ACC112 (cell line): ENCODE data around the gene DNAJB8.

Source experiments
- H2AFZ ChIP-seq: fragments of 200-600 bp; sonication (generic); one replicate; pipeline ENCODE4 v1.6.0; 2017; ENCODE audit warnings: antibody characterized with exemption, low read length; ENCODE audit not compliant: unreplicated experiment
- H3K27ac ChIP-seq: fragments of 200-600 bp; sonication (generic); 2 replicates; pipeline ENCODE4 v1.5.1; 2014; ENCODE audit warnings: low read depth, mild to moderate bottlenecking, antibody characterized with exemption, low read length, moderate library complexity
- H3K27me3 ChIP-seq: fragments of 200-600 bp; sonication (generic); 2 replicates; pipeline ENCODE4 v1.6.1; 2014; ENCODE audit warnings: mild to moderate bottlenecking, antibody characterized with exemption, low read length, moderate library complexity, mixed read lengths; ENCODE audit not compliant: insufficient read depth
- H3K36me3 ChIP-seq: fragments of 200-600 bp; sonication (generic); 2 replicates; pipeline ENCODE4 v1.6.1; 2016; ENCODE audit warnings: mild to moderate bottlenecking, antibody characterized with exemption, low read length, moderate library complexity, mixed read lengths; ENCODE audit not compliant: insufficient read depth
- H3K4me1 ChIP-seq: fragments of 200-600 bp; sonication (generic); one replicate; pipeline ENCODE4 v1.6.1; 2016; ENCODE audit warnings: low read length, mixed read lengths; ENCODE audit not compliant: insufficient read depth, unreplicated experiment, control insufficient read depth
- H3K4me3 ChIP-seq: fragments of 200-600 bp; sonication (generic); 2 replicates; pipeline ENCODE4 v1.5.1; 2014; ENCODE audit warnings: mild to moderate bottlenecking, low read depth, low read length
- H3K79me2 ChIP-seq: fragments of 200-600 bp; sonication (generic); one replicate; pipeline ENCODE4 v1.6.0; 2016; ENCODE audit warnings: low read length; ENCODE audit not compliant: control insufficient read depth, unreplicated experiment, insufficient read depth

The DNAJB8 gene

DNA sequence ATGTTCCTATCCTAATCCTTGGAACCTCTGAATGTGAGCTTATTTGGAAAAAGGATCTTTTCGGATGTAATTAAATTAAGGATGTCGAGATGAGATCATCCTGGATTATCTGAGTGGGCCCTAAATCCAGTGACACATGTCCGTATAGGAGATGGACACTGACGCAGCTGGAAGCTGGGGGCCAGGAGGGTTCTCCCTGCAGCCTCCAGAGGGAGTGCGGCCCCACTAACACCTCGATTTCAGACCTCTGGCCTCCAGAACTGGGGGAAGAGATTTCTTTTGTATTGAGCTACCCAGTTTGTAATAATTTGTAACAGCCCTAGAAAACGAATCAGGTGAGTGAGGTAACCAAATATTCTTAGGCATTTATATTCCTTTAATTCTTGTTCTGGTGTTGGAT, 2.5 kb downstream of the DNAJB8 start:
- Histone ChIP-seq H3K27ac (no peak overlapping the region), H3K4me1 (no peaks in the 10 kb centered on the region), H3K27me3 (peaks cover 32% of the 10 kb centered on the region), H3K79me2 (no peaks in the 10 kb centered on the region), H3K36me3 (no peaks in the 10 kb centered on the region), H3K4me3 (no peak overlapping the region), H2AFZ (no peak overlapping the region)

DNA sequence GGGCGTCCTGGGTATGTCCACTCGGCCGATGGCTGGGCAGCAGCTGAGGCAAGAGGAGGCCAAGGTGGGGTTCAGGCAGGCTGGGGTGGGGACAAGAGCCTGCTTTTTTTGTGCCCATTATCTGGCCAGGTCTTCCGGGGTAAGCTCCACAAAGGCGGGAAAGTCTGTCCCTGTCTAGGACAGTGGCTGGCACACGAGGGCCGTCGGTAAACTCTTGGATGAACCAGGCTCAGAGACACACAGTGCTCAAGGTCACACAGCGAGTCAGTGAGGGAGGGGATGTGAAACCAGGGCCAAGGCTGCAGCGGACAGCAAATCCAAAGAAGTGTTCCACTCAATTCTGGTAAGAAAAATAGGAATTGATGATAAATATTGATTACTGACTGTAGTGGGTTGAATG, 2.9 kb downstream of the DNAJB8 start:
- no peaks in the 10 kb centered on the region for H3K36me3 ChIP-seq
- H2AFZ ChIP-seq: no peak overlapping the region
- H3K4me3 ChIP-seq: no peak overlapping the region
- H3K79me2 ChIP-seq: no peaks in the 10 kb centered on the region
- H3K4me1 ChIP-seq: no peaks in the 10 kb centered on the region
- no peak overlapping the region for H3K27ac ChIP-seq
- H3K27me3 ChIP-seq: peaks cover 32% of the 10 kb centered on the region

DNA sequence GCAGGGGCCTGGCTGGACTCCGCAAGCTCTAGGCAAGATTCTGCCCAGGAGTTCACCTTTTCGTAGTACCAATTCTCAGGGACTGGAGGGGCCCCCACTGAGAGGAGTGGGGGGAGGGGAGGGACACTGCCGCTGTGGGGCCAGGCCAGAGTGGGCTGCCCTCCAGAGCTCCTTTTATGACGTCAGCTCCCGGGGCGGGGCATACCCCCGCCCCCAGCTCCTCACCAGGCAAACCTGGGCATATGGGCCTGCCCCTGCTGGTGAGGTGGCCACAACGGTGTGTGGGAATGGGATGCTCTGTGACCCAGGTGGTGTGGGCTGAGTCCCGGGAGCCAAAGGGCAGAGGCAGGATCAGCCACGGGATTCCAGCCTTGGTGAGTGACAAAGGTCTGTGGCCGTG, 3.3 kb downstream of the DNAJB8 start:
- no peaks in the 10 kb centered on the region for H3K36me3 ChIP-seq
- no peak overlapping the region for H3K4me3 ChIP-seq
- H3K79me2 ChIP-seq: no peaks in the 10 kb centered on the region
- peaks cover 29% of the 10 kb centered on the region for H3K27me3 ChIP-seq
- H3K27ac ChIP-seq: no peak overlapping the region
- no peaks in the 10 kb centered on the region for H3K4me1 ChIP-seq
- no peak overlapping the region for H2AFZ ChIP-seq

- no peaks in the 10 kb centered on the region for H3K4me1 ChIP-seq
- H3K27me3 ChIP-seq: peaks cover 25% of the 10 kb centered on the region
- no peak overlapping the region for H3K4me3 ChIP-seq
- H3K79me2 ChIP-seq: no peaks in the 10 kb centered on the region
- H3K36me3 ChIP-seq: no peaks in the 10 kb centered on the region
- H3K27ac ChIP-seq: no peak overlapping the region
- no peak overlapping the region for H2AFZ ChIP-seq
Measured at GRCh38 chr3:128462931-128463330, 3.8 kb downstream of the DNAJB8 start.

DNA sequence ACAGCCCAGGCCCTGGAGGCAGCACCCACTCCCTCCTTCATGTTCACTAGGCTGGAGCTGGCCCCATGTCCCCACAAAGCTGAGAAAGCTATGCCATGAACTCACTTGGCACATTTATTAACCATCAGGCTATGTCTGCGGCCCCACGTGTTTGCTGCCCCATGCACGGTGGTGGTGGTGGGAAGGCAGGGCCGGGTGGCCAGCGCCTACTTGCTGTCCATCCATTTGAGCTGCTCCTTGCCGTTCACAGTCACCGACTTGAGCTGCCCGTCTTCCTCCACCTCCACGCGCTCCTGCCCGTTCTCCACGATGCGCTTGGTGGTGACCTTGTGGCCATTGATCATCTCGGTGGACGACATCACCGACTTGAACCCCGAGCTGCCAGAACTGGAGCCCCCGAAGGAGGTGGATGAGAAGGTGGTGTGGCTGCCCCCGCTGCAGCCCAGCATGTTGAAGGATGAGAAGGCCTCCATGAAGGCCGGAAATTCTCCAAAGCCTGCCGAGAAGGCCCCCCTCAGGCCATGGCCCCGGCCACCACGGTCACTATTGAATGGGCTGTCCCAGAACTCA, 4.3 kb downstream of the DNAJB8 start:
- Histone ChIP-seq H3K36me3 (no peaks in the 10 kb centered on the region), H3K79me2 (no peaks in the 10 kb centered on the region), H3K27ac (no peak overlapping the region), H2AFZ (no peak overlapping the region), H3K27me3 (peaks cover 25% of the 10 kb centered on the region), H3K4me3 (no peak overlapping the region), H3K4me1 (no peaks in the 10 kb centered on the region)

DNA sequence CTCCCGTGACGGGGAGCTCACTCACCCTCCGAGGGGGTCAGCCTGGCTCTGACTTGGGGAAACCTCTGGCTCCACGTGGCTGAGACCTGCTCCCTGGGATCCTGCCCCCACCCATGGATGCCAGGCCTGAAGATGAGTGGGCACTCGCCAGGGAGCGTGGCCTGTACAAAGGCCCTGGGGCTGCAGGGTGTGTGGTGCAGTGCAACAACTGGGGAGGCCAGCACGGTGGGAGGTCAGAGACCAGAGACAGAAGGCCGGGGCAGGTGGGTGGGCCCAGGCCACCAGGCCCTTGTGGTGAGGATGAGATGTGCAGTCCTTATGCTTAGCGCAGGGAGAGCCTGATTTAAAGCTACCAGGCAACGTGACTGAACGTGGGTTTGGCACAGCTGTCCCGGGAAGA, 5.0 kb downstream of the DNAJB8 start:
- Histone ChIP-seq H2AFZ (no peak overlapping the region), H3K27me3 (peaks cover 24% of the 10 kb centered on the region), H3K4me1 (no peaks in the 10 kb centered on the region), H3K79me2 (no peaks in the 10 kb centered on the region), H3K36me3 (no peaks in the 10 kb centered on the region), H3K27ac (no peak overlapping the region), H3K4me3 (no peak overlapping the region)

GRCh38 chr3:128459461-128459820, 7.2 kb downstream of the DNAJB8 start:
- H2AFZ ChIP-seq: no peak overlapping the region
- H3K79me2 ChIP-seq: no peaks in the 10 kb centered on the region
- no peaks in the 10 kb centered on the region for H3K4me1 ChIP-seq
- no peak overlapping the region for H3K27ac ChIP-seq
- H3K4me3 ChIP-seq: no peak overlapping the region
- no peaks in the 10 kb centered on the region for H3K36me3 ChIP-seq
- H3K27me3 ChIP-seq: peaks cover 24% of the 10 kb centered on the region

- no peaks in the 10 kb centered on the region for H3K4me1 ChIP-seq
- no peaks in the 10 kb centered on the region for H3K79me2 ChIP-seq
- H3K4me3 ChIP-seq: no peak overlapping the region
- peaks cover 30% of the 10 kb centered on the region for H3K27me3 ChIP-seq
- H2AFZ ChIP-seq: no peak overlapping the region
- H3K27ac ChIP-seq: no peak overlapping the region
- H3K36me3 ChIP-seq: no peaks in the 10 kb centered on the region
Measured at GRCh38 chr3:128458746-128459460, 7.8 kb downstream of the DNAJB8 start.

DNA sequence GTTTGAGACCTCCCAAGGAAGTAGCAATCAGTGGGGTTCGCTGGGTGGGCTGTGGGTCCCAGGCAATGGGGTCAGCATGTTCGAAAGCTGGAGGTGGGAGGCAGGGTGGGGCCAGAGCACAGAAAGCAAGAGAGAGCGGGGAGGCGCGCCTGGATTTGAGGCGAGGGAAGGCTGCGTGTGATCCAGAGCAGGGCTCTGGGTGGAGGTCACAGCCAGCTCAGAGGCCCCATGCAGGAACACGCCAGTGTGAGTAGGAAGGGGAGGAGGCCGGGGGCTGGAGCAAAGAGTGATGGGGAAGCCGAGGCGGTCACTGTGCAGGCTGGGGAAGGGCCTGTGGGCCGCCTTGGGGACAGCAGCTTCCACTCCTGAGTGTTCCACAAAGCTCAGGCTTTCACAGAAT, 8.8 kb downstream of the DNAJB8 start:
- Histone ChIP-seq H3K4me1 (no peaks in the 10 kb centered on the region), H2AFZ (no peak overlapping the region), H3K36me3 (no peaks in the 10 kb centered on the region), H3K27ac (no peak overlapping the region), H3K4me3 (no peak overlapping the region), H3K27me3 (peaks cover 36% of the 10 kb centered on the region), H3K79me2 (no peaks in the 10 kb centered on the region)

DNA sequence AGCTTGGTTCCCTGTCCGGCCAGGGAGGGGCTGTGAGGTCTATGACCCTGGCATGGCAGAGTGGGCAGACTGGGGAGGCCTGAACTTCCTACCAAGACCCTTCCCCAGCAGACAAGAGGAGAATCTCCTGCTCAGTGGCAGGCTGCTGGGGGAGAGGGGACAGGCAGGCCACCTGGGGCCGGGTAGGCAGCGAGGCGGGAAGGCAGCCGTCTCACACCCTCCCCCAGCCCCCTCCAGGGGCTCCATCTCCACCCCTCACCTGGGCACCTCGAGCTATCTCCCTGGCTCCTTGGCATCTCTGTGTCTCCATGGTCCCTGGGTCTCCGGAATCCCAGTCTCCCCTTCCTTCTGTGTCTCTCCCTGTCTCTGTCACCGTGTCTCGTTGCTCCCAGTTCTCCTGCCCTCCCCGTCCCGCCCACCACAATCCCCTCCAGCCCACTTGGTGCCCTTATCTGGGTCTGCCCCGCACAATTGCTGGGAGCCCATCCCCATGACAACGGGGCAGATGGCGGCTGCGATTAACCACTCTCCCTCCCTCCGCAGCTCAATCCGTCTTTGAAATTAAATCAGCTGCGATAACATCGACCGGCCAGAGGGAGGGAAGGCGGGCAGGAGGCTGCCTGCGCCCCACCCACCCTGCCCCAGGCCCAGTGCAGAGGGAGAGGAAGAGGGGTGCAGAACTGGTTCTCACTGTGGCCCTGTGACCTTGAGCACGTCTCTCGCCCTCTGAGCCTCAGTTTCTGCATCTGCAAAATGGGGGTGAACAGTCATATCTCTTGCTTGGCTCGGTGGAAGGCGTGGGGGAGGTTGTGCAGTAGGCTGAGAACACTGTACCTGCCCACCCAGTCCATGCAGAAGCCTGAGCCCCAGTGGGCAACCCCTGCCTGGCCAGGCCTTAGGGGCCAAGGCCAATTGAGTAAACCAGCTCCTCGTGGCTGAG, 9.6 kb downstream of the DNAJB8 start:
- Histone ChIP-seq H3K79me2 (no peaks in the 10 kb centered on the region), H3K4me3 (no peak overlapping the region), H3K36me3 (no peaks in the 10 kb centered on the region), H3K4me1 (no peaks in the 10 kb centered on the region), H3K27me3 (peaks cover 43% of the 10 kb centered on the region), H3K27ac (no peak overlapping the region), H2AFZ (no peak overlapping the region)
